CD4-positive, alpha-beta T cell treated with Interleukin-10 for 1 hour (primary cell): ENCODE data around the gene COPS3.

Source experiments
- DNase-seq: peaks from one replicate; pipeline ENCODE4 v3.0.0-alpha.2; 2020

The COPS3 gene

GRCh38 chr17:17239832-17240231 is 41.2 kb downstream of the COPS3 start:
- no peak for DNase-seq

GRCh38 chr17:17237026-17237799 is 43.8 kb downstream of the COPS3 start, which contains the start of gene FLCN:
Gene FLCN (minus strand): TSS chr17:17237168. CDS start chr17:17228137, 9,031 bp downstream.
- DNase-seq, result peak; percentile 90

GRCh38 chr17:17236295-17237025 is 44.6 kb downstream of the COPS3 start:
- no peak for DNase-seq

- DNase-seq, result no peak
Observed at GRCh38 chr17:17235212-17236174, 45.6 kb downstream of the COPS3 start.

- DNase-seq, result no peak
Observed at GRCh38 chr17:17232303-17232621, 48.8 kb downstream of the COPS3 start.

- DNase-seq, result no peak
Observed at GRCh38 chr17:17231621-17232302, 49.3 kb downstream of the COPS3 start.

GRCh38 chr17:17229416-17230384 is 51.3 kb downstream of the COPS3 start:
- no peak for DNase-seq

- no peak for DNase-seq
Observed at GRCh38 chr17:17228521-17229279, 52.3 kb downstream of the COPS3 start.

GRCh38 chr17:17227608-17228520 is 53.2 kb downstream of the COPS3 start:
- DNase-seq, result no peak

GRCh38 chr17:17226451-17227265 is 54.4 kb downstream of the COPS3 start:
- no peak for DNase-seq

- no peak for DNase-seq
Observed at GRCh38 chr17:17225901-17226300, 55.1 kb downstream of the COPS3 start.

GRCh38 chr17:17224137-17224536 is 56.9 kb downstream of the COPS3 start:
- no peak for DNase-seq

- DNase-seq, result no peak
Observed at GRCh38 chr17:17223736-17224135, 57.3 kb downstream of the COPS3 start.

GRCh38 chr17:17221329-17221728 is 59.7 kb downstream of the COPS3 start:
- no peak for DNase-seq

GRCh38 chr17:17220529-17220928 is 60.5 kb downstream of the COPS3 start:
- DNase-seq, result no peak

GRCh38 chr17:17217995-17218394 is 63.1 kb downstream of the COPS3 start:
- no peak for DNase-seq

- DNase-seq, result no peak
Observed at GRCh38 chr17:17216776-17217175, 64.3 kb downstream of the COPS3 start.

- no peak for DNase-seq
Observed at GRCh38 chr17:17216236-17216635, 64.8 kb downstream of the COPS3 start.

- no peak for DNase-seq
Observed at GRCh38 chr17:17215575-17215974, 65.5 kb downstream of the COPS3 start.
